SK-N-SH (cell line): ENCODE results near the gene GDPD1. TPM values are rescaled to one million over a fixed set of nuclear protein-coding genes. Genes with fewer than 3 reads are reported as not detected.

Source experiments
- CTCF ChIA-PET: fragments of 300-600, 350-600 bp; formaldehyde crosslinking; extraction: SDS; loops from one replicate; lab custom pipeline; 2021; lab: Yijun Ruan, JAX
- POLR2A ChIA-PET: fragments of 350-600 bp; sonication (Branson Sonifier 250); formaldehyde crosslinking; extraction: SDS; loops from one replicate; lab custom pipeline; 2020; ENCODE audit warnings: antibody characterized with exemption, inconsistent platforms; lab: Yijun Ruan, JAX
- DNase-seq: peaks from one replicate; pipeline ENCODE4 v3.0.0; 2012
- H2AFZ ChIP-seq: fragments of 200-600 bp; sonication (generic); 2 replicates; pipeline ENCODE4 v1.8.1; 2016; ENCODE audit warnings: antibody characterized with exemption, mild to moderate bottlenecking, low read depth
- H3F3A ChIP-seq: fragments of 200-600 bp; sonication (generic); replicated peaks from 2 replicates; pipeline ENCODE3; 2016; ENCODE audit warnings: antibody characterized with exemption, mild to moderate bottlenecking; ENCODE audit not compliant: insufficient read depth
- H3K27ac ChIP-seq, 2 experiments: fragments of 200-500 bp in 1 of 2; fragments of 200-600 bp in 1 of 2; sonication (Bioruptor generic) in 1 of 2; sonication (generic), shearing (Covaris generic) in 1 of 2; 2 replicates each; pipeline versions ENCODE4 v1.5.1 to v1.6.1; 2014 to 2016; ENCODE audit warnings: low read depth in 2 of 2, inconsistent platforms in 1 of 2, low read length in 1 of 2, mild to moderate bottlenecking in 1 of 2, mixed read lengths in 1 of 2
- H3K27me3 ChIP-seq: fragments of 200-600 bp; sonication (generic), shearing (Covaris generic); 2 replicates; pipeline ENCODE4 v1.6.1; 2016; ENCODE audit warnings: mixed run types; ENCODE audit not compliant: insufficient read depth
- H3K36me3 ChIP-seq, 2 experiments: fragments of 200-500 bp in 1 of 2; fragments of 200-600 bp in 1 of 2; sonication (Bioruptor generic) in 1 of 2; sonication (generic) in 1 of 2; replicated peaks in 1 of 2; 2 replicates each; pipeline versions ENCODE3 to v1.5.1; 2014 to 2016; ENCODE audit warnings: low read length in 1 of 2, mild to moderate bottlenecking in 1 of 2; ENCODE audit not compliant: insufficient read depth in 2 of 2, control insufficient read depth in 1 of 2
- H3K4me1 ChIP-seq, 2 experiments: fragments of 200-500 bp in 1 of 2; fragments of 200-600 bp in 1 of 2; sonication (Bioruptor generic) in 1 of 2; sonication (generic), shearing (Covaris generic) in 1 of 2; 2 replicates each; pipeline versions ENCODE4 v1.5.1 to v1.6.1; 2014 to 2016; ENCODE audit warnings: low read depth in 1 of 2, low read length in 1 of 2, mixed run types in 1 of 2; ENCODE audit not compliant: insufficient read depth in 2 of 2, control insufficient read depth in 1 of 2
- H3K4me2 ChIP-seq: fragments of 200-600 bp; sonication (generic), shearing (Covaris generic); 2 replicates; pipeline ENCODE4 v1.6.1; 2017; ENCODE audit warnings: mixed run types
- H3K4me3 ChIP-seq, 2 experiments: fragments of 200-500 bp in 1 of 2; fragments of 200-600 bp in 1 of 2; sonication (Bioruptor generic) in 1 of 2; sonication (generic), shearing (Covaris generic) in 1 of 2; 2 replicates each; pipeline versions ENCODE4 v1.5.1 to v1.8.1; 2014 to 2016; ENCODE audit warnings: low read depth in 2 of 2, inconsistent platforms in 1 of 2, low read length in 1 of 2, mild to moderate bottlenecking in 1 of 2, mixed read lengths in 1 of 2, moderate library complexity in 1 of 2
- H3K79me2 ChIP-seq: fragments of 200-600 bp; sonication (generic); 2 replicates; pipeline ENCODE4 v1.8.1; 2017; ENCODE audit warnings: mild to moderate bottlenecking; ENCODE audit not compliant: insufficient read depth
- H3K9ac ChIP-seq: fragments of 200-600 bp; sonication (generic); 2 replicates; pipeline ENCODE4 v1.6.1; 2017; ENCODE audit warnings: mixed run types
- H3K9me2 ChIP-seq: fragments of 200-600 bp; sonication (generic); 2 replicates; pipeline ENCODE4 v1.6.1; 2017; ENCODE audit warnings: mixed run types
- H3K9me3 ChIP-seq: fragments of 200-600 bp; sonication (generic); 2 replicates; pipeline ENCODE4 v1.6.1; 2017; ENCODE audit warnings: mixed run types, mild to moderate bottlenecking, moderate library complexity
- H4K20me1 ChIP-seq: fragments of 200-600 bp; sonication (generic); 2 replicates; pipeline ENCODE4 v1.6.1; 2017; ENCODE audit warnings: mild to moderate bottlenecking, mixed run types; ENCODE audit not compliant: insufficient read depth
- CHD2 ChIP-seq: fragments of 150-350 bp; IDR thresholded peaks from 2 replicates; pipeline ENCODE4 v1.6.1; 2018; ENCODE audit warnings: low read length; ENCODE audit not compliant: partially characterized antibody
- CTCF ChIP-seq: fragments of 200-600 bp; sonication (generic); IDR thresholded peaks from 2 replicates; pipeline ENCODE4 v1.6.1; 2017; ENCODE audit warnings: antibody characterized with exemption, mild to moderate bottlenecking, moderate library complexity
- ELF1 ChIP-seq: IDR thresholded peaks from 2 replicates; pipeline ENCODE4 v1.4.0; 2012
- FOXJ3 ChIP-seq: sonication (generic); formaldehyde crosslinking; IDR thresholded peaks from 2 replicates; pipeline ENCODE4 v1.5.1; 2020; ENCODE audit warnings: mild to moderate bottlenecking, missing genetic modification reagents
- FOXM1 ChIP-seq: IDR thresholded peaks from 2 replicates; pipeline ENCODE4 v1.4.0; 2012; ENCODE audit warnings: low read depth, mild to moderate bottlenecking
- GATA2 ChIP-seq: sonication (generic); formaldehyde crosslinking; IDR thresholded peaks from 2 replicates; pipeline ENCODE4 v1.5.0; 2020; ENCODE audit warnings: mild to moderate bottlenecking, missing genetic modification reagents
- JUND ChIP-seq: IDR thresholded peaks from 2 replicates; pipeline ENCODE4 v1.4.0; 2012
- MEF2A ChIP-seq: IDR thresholded peaks from 2 replicates; pipeline ENCODE4 v1.4.0; 2012; ENCODE audit warnings: low read depth, borderline replicate concordance
- MXI1 ChIP-seq: IDR thresholded peaks from 2 replicates; pipeline ENCODE4 v1.6.1; 2012; ENCODE audit warnings: mild to moderate bottlenecking, low read depth, low read length, improper control_type of control experiment
- NFIC ChIP-seq: IDR thresholded peaks from 2 replicates; pipeline ENCODE4 v1.4.0; 2012; ENCODE audit warnings: borderline replicate concordance
- PBX3 ChIP-seq: IDR thresholded peaks from 2 replicates; pipeline ENCODE4; 2012
- RAD21 ChIP-seq: IDR thresholded peaks from 2 replicates; pipeline ENCODE4 v1.6.1; 2012; ENCODE audit warnings: mild to moderate bottlenecking, low read length
- REST ChIP-seq: IDR thresholded peaks from 2 replicates; pipeline ENCODE4 v1.6.1; 2012; ENCODE audit warnings: mild to moderate bottlenecking, low read depth, low read length, moderate library complexity
- RXRA ChIP-seq: IDR thresholded peaks from 2 replicates; pipeline ENCODE4 v1.4.0; 2012; ENCODE audit warnings: low read depth, mild to moderate bottlenecking, borderline replicate concordance
- SIN3A ChIP-seq: IDR thresholded peaks from 2 replicates; pipeline ENCODE4 v1.6.1; 2012; ENCODE audit warnings: low read depth, mild to moderate bottlenecking, low read length, moderate library complexity, borderline replicate concordance
- SMC3 ChIP-seq: IDR thresholded peaks from 2 replicates; pipeline ENCODE4 v1.6.1; 2012; ENCODE audit warnings: low read depth, low read length, improper control_type of control experiment
- TCF12 ChIP-seq: IDR thresholded peaks from 2 replicates; pipeline ENCODE4 v1.4.0; 2012
- TEAD4 ChIP-seq: IDR thresholded peaks from 2 replicates; pipeline ENCODE4 v1.4.0; 2012; ENCODE audit warnings: mild to moderate bottlenecking, borderline replicate concordance; ENCODE audit not compliant: insufficient read depth
- YY1 ChIP-seq: IDR thresholded peaks from 2 replicates; pipeline ENCODE4 v1.4.0; 2012; ENCODE audit warnings: low read depth, mild to moderate bottlenecking
- WGBS: methylation state at CpG from one replicate; pipeline ENCODE4 v1.1.6; 2017; ENCODE audit warnings: low lambda C conversion rate; 5-methylcytosine and 5-hydroxymethylcytosine counted together
- polyA plus RNA-seq, 3 experiments: library from polyadenylated mRNA; depleted of rRNA; stranded (reverse); fragments of >200 nt; gene quantifications; 2 replicates each; pipeline ENCODE4 v1.2.3, GENCODE V29; 2012
- TF ChIP-seq, protein P1 (sequence below): IDR thresholded peaks from 2 replicates; pipeline ENCODE4 v1.4.0; 2012; ENCODE audit warnings: low read depth, borderline replicate concordance

Gene GDPD1
- polyA plus RNA-seq, 1 of the 3 experiments (the other 2 are of a cell fraction): 1.5 TPM

- Histone ChIP-seq H3K4me1 (no peaks in the 10 kb centered on the region), H3K27ac (no peak overlapping the region), H3K36me3 (no peaks in the 10 kb centered on the region), H2AFZ (no peak overlapping the region; the same call in 1 of the 2 replicates), H3K9me3 (no peaks in the 10 kb centered on the region), H4K20me1 (no peaks in the 10 kb centered on the region), H3K4me3 (no peak overlapping the region), H3K9ac (no peak overlapping the region), H3K9me2 (no peaks in the 10 kb centered on the region), H3K79me2 (no peaks in the 10 kb centered on the region), H3K4me2 (no peak overlapping the region), H3F3A (no peaks in the 10 kb centered on the region), H3K27me3 (no peaks in the 10 kb centered on the region)
- CTCF ChIA-PET: no interaction called here
- DNase-seq: no peak
- POLR2A ChIA-PET: no interaction called here
- TF ChIP-seq TCF12 (no peak), SMC3 (no peak), NFIC (no peak), MXI1 (no peak), ELF1 (no peak), REST (no peak), CHD2 (no peak), SIN3A (no peak), RXRA (no peak), FOXJ3 (CRISPR knock-in tag) (no peak), TEAD4 (no peak), MEF2A (no peak), FOXM1 (no peak), YY1 (no peak), GATA2 (no peak)
- TF ChIP-seq, protein P1, sequence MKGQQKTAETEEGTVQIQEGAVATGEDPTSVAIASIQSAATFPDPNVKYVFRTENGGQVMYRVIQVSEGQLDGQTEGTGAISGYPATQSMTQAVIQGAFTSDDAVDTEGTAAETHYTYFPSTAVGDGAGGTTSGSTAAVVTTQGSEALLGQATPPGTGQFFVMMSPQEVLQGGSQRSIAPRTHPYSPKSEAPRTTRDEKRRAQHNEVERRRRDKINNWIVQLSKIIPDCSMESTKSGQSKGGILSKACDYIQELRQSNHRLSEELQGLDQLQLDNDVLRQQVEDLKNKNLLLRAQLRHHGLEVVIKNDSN: no peak
Measured at GRCh38 chr17:59234631-59235030, 14.3 kb downstream of the GDPD1 start.

GRCh38 chr17:59238906-59239305 lies 18.6 kb downstream of the GDPD1 start:
- no peak for DNase-seq
- Histone ChIP-seq H3K27me3 (no peaks in the 10 kb centered on the region), H2AFZ (no peak overlapping the region), H3K36me3 (no peaks in the 10 kb centered on the region), H3K9me3 (no peaks in the 10 kb centered on the region), H3K79me2 (no peaks in the 10 kb centered on the region), H3K9ac (no peak overlapping the region), H3K4me2 (no peak overlapping the region), H3F3A (no peaks in the 10 kb centered on the region), H3K9me2 (no peaks in the 10 kb centered on the region), H3K4me1 (no peaks in the 10 kb centered on the region), H3K4me3 (no peak overlapping the region), H3K27ac (no peak overlapping the region), H4K20me1 (no peaks in the 10 kb centered on the region)
- no peak for TF ChIP-seq PBX3
- TF ChIP-seq JUND: no peak
- TF ChIP-seq CTCF: no peak
- no peak for TF ChIP-seq NFIC
- no peak for TF ChIP-seq RAD21
- ChIA-PET CTCF (interaction anchor here (0.7 kb wide), 1 partner anchor 19 kb away, joined by 3 read pairs; the partner anchor contains the start of gene GDPD1), POLR2A (no interaction called here)
- 92% methylated on average over 2 of the region's 2 CpGs for WGBS
